B cell (primary cell): ENCODE data around the gene LDOC1.

Experiments
- CTCF ChIP-seq: fragments of 200-600 bp; IDR thresholded peaks from one replicate; pipeline ENCODE4 v1.8.0; 2022; ENCODE audit warnings: antibody characterized with exemption, mild to moderate bottlenecking
- EZH2 ChIP-seq: IDR thresholded peaks from 2 replicates; pipeline ENCODE4 v1.6.1; 2012; ENCODE audit warnings: borderline replicate concordance, low read depth, mild to moderate bottlenecking, moderate library complexity, low read length; ENCODE audit not compliant: insufficient read depth, poor library complexity, severe bottlenecking

GRCh38 chrX:141127146-141127545, 49.8 kb downstream of the LDOC1 start:
- TF ChIP-seq CTCF: no peak
- no peak for TF ChIP-seq EZH2
